Body of pancreas (tissue), 4 donors: ENCODE results near the gene TMPRSS11F. TPM values are rescaled to one million over a fixed set of nuclear protein-coding genes. Genes with fewer than 3 reads are reported as not detected.

ENCODE experiments used
- ATAC-seq: fragments of 150-250 bp; one replicate; pipeline ENCODE4 v1.9.1; 2016
- DNase-seq, 4 donors: peaks; one replicate each; pipeline ENCODE4 v3.0.0-alpha.2; 2019
- H3K27ac ChIP-seq, 4 donors: fragments of 200-600 bp; sonication (generic); 1 replicate in 3 of 4; 2 replicates in 1 of 4; pipeline versions ENCODE4 v1.5.1 to v1.6.1; 2016 to 2019; ENCODE audit warnings: mild to moderate bottlenecking in 1 of 4, mixed read lengths in 1 of 4, moderate library complexity in 1 of 4
- H3K27me3 ChIP-seq, 2 donors: fragments of 200-600 bp; sonication (generic); one replicate each; pipeline ENCODE4 v1.6.0; 2016; ENCODE audit warnings: mild to moderate bottlenecking in 1 of 2
- H3K36me3 ChIP-seq, 2 donors: fragments of 200-600 bp; sonication (generic); replicated peaks in 1 of 2; 2 replicates each; pipeline ENCODE4 v1.5.1; 2016; ENCODE audit warnings: low read depth in 2 of 2; ENCODE audit not compliant: insufficient read depth in 1 of 2
- H3K4me1 ChIP-seq: fragments of 200-600 bp; sonication (generic); one replicate; pipeline ENCODE4 v1.6.0; 2016
- H3K4me3 ChIP-seq, 2 donors: fragments of 200-600 bp; sonication (generic); 1 replicate in 1 of 2; 2 replicates in 1 of 2; pipeline ENCODE4 v1.5.1; 2016 to 2019
- H3K9me3 ChIP-seq, 3 donors: fragments of 200-600 bp; sonication (generic); 1 replicate in 2 of 3; 2 replicates in 1 of 3; pipeline ENCODE4 v1.5.1; 2016
- CTCF ChIP-seq, 7 experiments: fragments of 450-650 bp in 4 of 7; fragments of 200-600 bp in 3 of 7; sonication (generic) in 3 of 7; IDR thresholded peaks; one replicate each; pipeline ENCODE4 v1.5.1; 2016 to 2019; ENCODE audit warnings: antibody characterized with exemption in 7 of 7
- POLR2A ChIP-seq, 3 donors: fragments of 450-650 bp; IDR thresholded peaks; one replicate each; pipeline ENCODE4 v1.6.1; 2016; ENCODE audit warnings: antibody characterized with exemption in 3 of 3, mild to moderate bottlenecking in 2 of 3
- WGBS, 2 donors: methylation state at CpG; one replicate each; pipeline ENCODE4 v1.1.5; 2017; 5-methylcytosine and 5-hydroxymethylcytosine counted together
- intact Hi-C: fragments of 100-400 bp; cut with DNase I; formaldehyde crosslinking; loops from one replicate; pipeline ENCODE4 v1.15.1; 2023
- total RNA-seq, 2 donors: library from RNA; depleted of rRNA; stranded (reverse); fragments of >200 nt; gene quantifications; one replicate each; pipeline ENCODE4 v1.1.0, GENCODE V29; 2016

Gene TMPRSS11F
- total RNA-seq, 2 donors from 2014 or later, result not detected

- no peak overlapping the region for H3K27ac ChIP-seq
- no peaks in the 10 kb centered on the region for H3K27me3 ChIP-seq
- intact Hi-C loops, result no loop called here
- DNase-seq, result no peak
- no peak overlapping the region for H3K4me3 ChIP-seq
- H3K36me3 ChIP-seq, result no peaks in the 10 kb centered on the region
- no peaks in the 10 kb centered on the region for H3K4me1 ChIP-seq
- TF ChIP-seq CTCF (IDR thresholded peaks at IDR 0.05) (no peak), POLR2A (IDR thresholded peaks at IDR 0.05) (no peak)
- no peak for ATAC-seq
- no peaks in the 10 kb centered on the region for H3K9me3 ChIP-seq
These were observed 55.3 kb downstream of the TMPRSS11F start for GRCh38 chr4:68074397-68074796.

- intact Hi-C loops, result no loop called here
- Histone ChIP-seq H3K27me3 (no peaks in the 10 kb centered on the region), H3K27ac (no peak overlapping the region), H3K4me3 (no peak overlapping the region), H3K9me3 (no peaks in the 10 kb centered on the region), H3K4me1 (no peaks in the 10 kb centered on the region), H3K36me3 (no peaks in the 10 kb centered on the region)
- ATAC-seq (no peak), DNase-seq (no peak)
- no peak for TF ChIP-seq POLR2A (IDR thresholded peaks at IDR 0.05)
- no peak for TF ChIP-seq CTCF (IDR thresholded peaks at IDR 0.05)
These were observed 59.4 kb downstream of the TMPRSS11F start for GRCh38 chr4:68070302-68070701.

DNA sequence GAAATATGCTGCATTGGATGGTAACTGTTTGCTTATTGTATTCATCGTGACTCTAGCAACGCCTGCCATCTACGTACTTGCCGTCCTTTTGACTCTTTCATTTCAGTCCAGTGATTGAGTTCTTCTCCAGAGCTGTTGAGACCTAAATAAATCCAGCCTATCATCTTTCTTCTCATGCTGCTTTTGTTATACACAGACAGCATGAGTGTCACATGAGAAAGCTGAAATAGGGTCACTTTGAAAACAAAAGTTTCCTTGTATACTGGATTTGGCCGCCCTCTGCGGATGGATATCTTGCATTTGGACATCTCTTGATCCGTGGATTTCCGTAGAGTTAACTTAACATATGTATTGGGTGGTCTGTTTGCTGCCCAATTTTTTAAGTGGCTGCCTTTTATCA, 67.2 kb downstream of the TMPRSS11F start:
- no peaks in the 10 kb centered on the region for H3K36me3 ChIP-seq
- intact Hi-C loops, result no loop called here
- H3K4me1 ChIP-seq, result no peaks in the 10 kb centered on the region
- DNase-seq (no peak), ATAC-seq (no peak)
- TF ChIP-seq CTCF (IDR thresholded peaks at IDR 0.05) (no peak), POLR2A (IDR thresholded peaks at IDR 0.05) (no peak)
- H3K27ac ChIP-seq, result no peak overlapping the region
- H3K27me3 ChIP-seq, result no peaks in the 10 kb centered on the region
- H3K9me3 ChIP-seq, result no peaks in the 10 kb centered on the region
- no peak overlapping the region for H3K4me3 ChIP-seq
- WGBS, 2 donors, result 71 to 74% methylated on average over 8 of the region's 8 CpGs

DNA sequence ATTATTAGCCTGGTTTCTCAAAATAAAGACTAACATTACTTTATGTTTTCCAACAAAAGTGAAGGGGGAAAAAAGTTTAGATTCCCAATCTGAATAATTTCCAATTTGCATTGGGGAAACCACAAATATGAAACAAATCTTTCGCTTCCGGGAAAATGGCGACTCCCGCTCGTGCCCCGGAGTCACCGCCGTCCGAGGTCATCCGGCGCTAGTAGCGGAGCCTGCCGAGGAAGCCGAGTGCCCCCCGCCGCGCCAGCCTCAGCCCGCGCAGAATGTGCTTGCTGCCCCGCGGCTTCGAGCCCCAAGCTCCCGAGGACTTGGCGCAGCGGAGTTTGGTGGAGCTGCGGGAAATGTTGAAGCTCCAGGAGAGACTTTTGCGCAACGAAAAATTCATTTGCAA, 91.4 kb downstream of the TMPRSS11F start:
- Histone ChIP-seq H3K4me3 (no peak overlapping the region), H3K36me3 (no peaks in the 10 kb centered on the region), H3K9me3 (no peaks in the 10 kb centered on the region), H3K27me3 (no peaks in the 10 kb centered on the region), H3K27ac (no peak overlapping the region), H3K4me1 (no peaks in the 10 kb centered on the region)
- no peak for ATAC-seq
- intact Hi-C loops, result no loop called here
- TF ChIP-seq POLR2A (IDR thresholded peaks at IDR 0.05) (no peak), CTCF (IDR thresholded peaks at IDR 0.05) (no peak)
- 90 to 91% methylated on average over 28 of the region's 28 CpGs for WGBS, 2 donors
- no peak for DNase-seq

- intact Hi-C loops, result no loop called here
- no peak for DNase-seq
- Histone ChIP-seq H3K4me3 (no peak overlapping the region), H3K27me3 (no peaks in the 10 kb centered on the region), H3K4me1 (no peaks in the 10 kb centered on the region), H3K9me3 (no peaks in the 10 kb centered on the region), H3K36me3 (no peaks in the 10 kb centered on the region), H3K27ac (no peak overlapping the region)
- no peak for ATAC-seq
- 47 to 53% methylated on average over 2 of the region's 2 CpGs for WGBS, 2 donors
- TF ChIP-seq CTCF (IDR thresholded peaks at IDR 0.05), result no peak
- TF ChIP-seq POLR2A (IDR thresholded peaks at IDR 0.05), result no peak
These were observed 108.5 kb downstream of the TMPRSS11F start for GRCh38 chr4:68021185-68021584.
